ENCODE measurements around the gene CRADD. TPM values are rescaled to one million over a fixed set of nuclear protein-coding genes. Genes with fewer than 3 reads are reported as not detected.
A peak's percentile ranks its signal among the peaks of the same experiment; 100 is the strongest.

CRADD gene
- total and polyA plus RNA-seq, 4 donors, result 6.3 to 28.9 (median 16.6) TPM

DNA sequence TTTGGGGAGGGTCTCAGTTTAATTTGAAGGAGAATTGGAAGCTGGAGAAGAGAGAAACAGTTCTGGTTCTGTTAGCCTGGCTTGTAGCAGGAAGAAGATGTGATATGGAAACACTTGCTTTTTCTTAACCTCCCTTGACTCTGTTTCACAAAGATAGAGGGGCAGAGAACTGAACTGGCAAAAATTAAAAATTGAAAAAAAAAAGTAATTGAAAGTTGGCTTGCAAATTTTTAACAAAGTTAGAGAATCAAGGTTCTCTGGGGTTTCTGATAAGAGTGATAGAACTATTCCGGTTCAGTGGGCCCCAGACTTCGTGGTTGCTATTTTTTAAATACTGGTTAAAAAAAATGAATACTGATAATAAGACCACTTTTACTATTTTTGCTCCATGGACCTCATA lies 2.8 kb downstream of the CRADD start:
- WGBS, 2 donors, result 68 to 79% methylated on average over 2 of the region's 2 CpGs
- DNase-seq, result no peak

DNA sequence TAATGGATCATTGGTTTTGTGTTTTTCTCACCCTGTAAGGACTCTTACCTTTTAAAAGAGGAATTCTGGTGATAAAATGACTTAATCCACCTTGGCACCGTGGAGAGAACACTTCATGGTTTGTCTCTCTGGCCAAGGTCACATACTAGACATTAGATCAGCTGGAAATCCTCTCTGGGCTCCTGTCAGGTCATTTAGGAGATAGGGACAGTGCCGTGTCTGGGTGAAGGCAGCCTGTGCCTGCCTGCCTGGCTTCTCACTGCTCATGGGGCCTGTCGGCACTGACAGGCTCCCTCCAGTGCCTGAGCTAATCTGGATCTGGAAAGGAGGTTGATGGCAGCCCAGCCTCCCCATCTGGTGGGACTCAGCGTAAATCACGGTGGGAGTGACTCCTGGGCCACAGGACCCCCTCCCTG lies 5.7 kb downstream of the CRADD start:
- peak overlapping the region in 1 of 2 donors; percentile 73 for H3K27ac ChIP-seq (ENCODE audit: low read depth in 1 of 2, low read length in 1 of 2)
- no peak overlapping the region for H3K9ac ChIP-seq (ENCODE audit: insufficient read depth in 1 of 2, low read length in 2 of 2)
- peaks cover 3 to 10% (median 8%) of the 10 kb centered on the region in 5 donors for H3K4me1 ChIP-seq (ENCODE audit: control insufficient read depth in 5 of 5, insufficient read depth in 5 of 5, low read length in 5 of 5)
- H3K9me3 ChIP-seq (ENCODE audit: control insufficient read depth in 4 of 4, insufficient read depth in 3 of 4, low read length in 3 of 4), result peaks cover 0 to 2% (median 0%) of the 10 kb centered on the region in 4 donors
- peaks cover 0 to 3% (median 0%) of the 10 kb centered on the region in 4 donors for H3K36me3 ChIP-seq (ENCODE audit: control insufficient read depth in 4 of 4, insufficient read depth in 4 of 4, low read length in 4 of 4)
- ATAC-seq (ENCODE audit: insufficient read depth, low FRiP score) (no peak), DNase-seq (no peak)
- WGBS, 2 donors, result 82 to 89% methylated on average over 5 of the region's 5 CpGs
- TF ChIP-seq, protein P1, sequence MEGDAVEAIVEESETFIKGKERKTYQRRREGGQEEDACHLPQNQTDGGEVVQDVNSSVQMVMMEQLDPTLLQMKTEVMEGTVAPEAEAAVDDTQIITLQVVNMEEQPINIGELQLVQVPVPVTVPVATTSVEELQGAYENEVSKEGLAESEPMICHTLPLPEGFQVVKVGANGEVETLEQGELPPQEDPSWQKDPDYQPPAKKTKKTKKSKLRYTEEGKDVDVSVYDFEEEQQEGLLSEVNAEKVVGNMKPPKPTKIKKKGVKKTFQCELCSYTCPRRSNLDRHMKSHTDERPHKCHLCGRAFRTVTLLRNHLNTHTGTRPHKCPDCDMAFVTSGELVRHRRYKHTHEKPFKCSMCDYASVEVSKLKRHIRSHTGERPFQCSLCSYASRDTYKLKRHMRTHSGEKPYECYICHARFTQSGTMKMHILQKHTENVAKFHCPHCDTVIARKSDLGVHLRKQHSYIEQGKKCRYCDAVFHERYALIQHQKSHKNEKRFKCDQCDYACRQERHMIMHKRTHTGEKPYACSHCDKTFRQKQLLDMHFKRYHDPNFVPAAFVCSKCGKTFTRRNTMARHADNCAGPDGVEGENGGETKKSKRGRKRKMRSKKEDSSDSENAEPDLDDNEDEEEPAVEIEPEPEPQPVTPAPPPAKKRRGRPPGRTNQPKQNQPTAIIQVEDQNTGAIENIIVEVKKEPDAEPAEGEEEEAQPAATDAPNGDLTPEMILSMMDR (IDR thresholded peaks at IDR 0.05; ENCODE audit: control extremely low read depth, extremely low read depth), result no peak
- no peak overlapping the region for H3K4me3 ChIP-seq
- H3K27me3 ChIP-seq (ENCODE audit: control insufficient read depth in 3 of 3, insufficient read depth in 3 of 3, low read length in 2 of 3), result no peaks in the 10 kb centered on the region

More for the DNA sequence above, 2.8 kb downstream of the CRADD start:
- peak overlapping the region in 1 of 2 donors; percentile 62 for H3K27ac ChIP-seq (ENCODE audit: low read depth in 1 of 2, low read length in 1 of 2)
- H3K36me3 ChIP-seq (ENCODE audit: control insufficient read depth in 4 of 4, insufficient read depth in 4 of 4, low read length in 4 of 4), result peaks cover 0 to 3% (median 0%) of the 10 kb centered on the region in 4 donors
- H3K9me3 ChIP-seq (ENCODE audit: control insufficient read depth in 4 of 4, insufficient read depth in 3 of 4, low read length in 3 of 4), result peaks cover 0 to 2% (median 0%) of the 10 kb centered on the region in 4 donors
- H3K4me1 ChIP-seq (ENCODE audit: control insufficient read depth in 5 of 5, insufficient read depth in 5 of 5, low read length in 5 of 5), result peaks cover 3 to 10% (median 9%) of the 10 kb centered on the region in 5 donors
- H3K9ac ChIP-seq (ENCODE audit: insufficient read depth in 1 of 2, low read length in 2 of 2), result no peak overlapping the region
- no peak overlapping the region for H3K4me3 ChIP-seq
- H3K27me3 ChIP-seq (ENCODE audit: control insufficient read depth in 3 of 3, insufficient read depth in 3 of 3, low read length in 2 of 3), result no peaks in the 10 kb centered on the region
- no peak for ATAC-seq (ENCODE audit: insufficient read depth, low FRiP score)
- TF ChIP-seq, protein P1 (IDR thresholded peaks at IDR 0.05; ENCODE audit: control extremely low read depth, extremely low read depth), result no peak

DNA sequence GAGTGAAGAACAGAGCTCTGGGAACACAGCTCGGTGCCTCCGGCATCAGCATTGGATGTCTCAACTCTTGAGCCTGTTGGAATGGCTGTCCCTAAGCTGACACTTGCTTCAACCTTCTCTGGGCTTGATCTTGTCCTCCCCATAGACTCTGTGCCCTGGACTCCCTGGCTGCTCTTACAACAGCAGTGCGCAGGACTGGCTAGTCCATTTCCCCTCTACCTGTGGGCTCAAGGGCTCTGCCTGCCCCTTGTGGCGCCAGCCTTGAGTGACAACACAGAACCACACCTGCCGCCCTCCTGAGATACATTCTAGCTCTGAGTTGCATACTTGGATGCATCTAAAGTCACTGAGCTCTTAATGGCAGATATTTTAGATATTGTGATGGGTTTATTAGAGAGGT lies 6.2 kb downstream of the CRADD start:
- peaks cover 0 to 3% (median 0%) of the 10 kb centered on the region in 4 donors for H3K36me3 ChIP-seq (ENCODE audit: control insufficient read depth in 4 of 4, insufficient read depth in 4 of 4, low read length in 4 of 4)
- no peak for DNase-seq
- peaks cover 0 to 10% (median 8%) of the 10 kb centered on the region in 5 donors for H3K4me1 ChIP-seq (ENCODE audit: control insufficient read depth in 5 of 5, insufficient read depth in 5 of 5, low read length in 5 of 5)
- 98% methylated on average over 5 of the region's 5 CpGs for WGBS, 2 donors
- H3K9me3 ChIP-seq (ENCODE audit: control insufficient read depth in 4 of 4, insufficient read depth in 3 of 4, low read length in 3 of 4), result peaks cover 0 to 2% (median 0%) of the 10 kb centered on the region in 4 donors
- peak overlapping the region in 1 of 2 donors; percentile 73 for H3K27ac ChIP-seq (ENCODE audit: low read depth in 1 of 2, low read length in 1 of 2)
- ATAC-seq (ENCODE audit: insufficient read depth, low FRiP score), result no peak
- H3K4me3 ChIP-seq, result no peak overlapping the region
- H3K9ac ChIP-seq (ENCODE audit: insufficient read depth in 1 of 2, low read length in 2 of 2), result no peak overlapping the region
- TF ChIP-seq, protein P1 (IDR thresholded peaks at IDR 0.05; ENCODE audit: control extremely low read depth, extremely low read depth), result no peak
- no peaks in the 10 kb centered on the region for H3K27me3 ChIP-seq (ENCODE audit: control insufficient read depth in 3 of 3, insufficient read depth in 3 of 3, low read length in 2 of 3)

DNA sequence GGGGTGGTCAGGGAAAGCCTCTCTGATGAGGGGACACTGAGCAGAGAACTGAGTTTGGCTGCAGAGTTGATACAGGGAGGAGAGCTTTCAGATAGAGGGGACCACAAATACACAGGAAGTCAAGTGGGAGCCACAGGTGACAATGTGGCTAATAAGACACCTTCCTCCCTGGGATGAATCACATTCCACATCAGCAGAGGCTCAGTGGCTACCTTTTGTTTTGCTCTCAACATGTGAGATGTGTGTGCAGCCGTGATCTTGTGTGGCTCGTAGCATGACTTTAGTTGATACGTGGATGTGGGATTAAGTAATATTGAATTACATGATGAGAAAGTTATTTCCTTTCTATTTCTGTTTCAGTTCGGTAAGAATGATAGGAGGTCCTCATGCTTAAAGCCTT lies 7.5 kb downstream of the CRADD start:
- Histone ChIP-seq H3K36me3 (ENCODE audit: control insufficient read depth in 4 of 4, insufficient read depth in 4 of 4, low read length in 4 of 4) (no peaks in the 10 kb centered on the region), H3K9me3 (ENCODE audit: control insufficient read depth in 4 of 4, insufficient read depth in 3 of 4, low read length in 3 of 4) (peaks cover 0 to 2% (median 0%) of the 10 kb centered on the region in 4 donors), H3K4me1 (ENCODE audit: control insufficient read depth in 5 of 5, insufficient read depth in 5 of 5, low read length in 5 of 5) (peaks cover 3 to 11% (median 9%) of the 10 kb centered on the region in 5 donors), H3K4me3 (no peak overlapping the region), H3K27ac (ENCODE audit: low read depth in 1 of 2, low read length in 1 of 2) (peak overlapping the region in 1 of 2 donors; percentile 29), H3K27me3 (ENCODE audit: control insufficient read depth in 3 of 3, insufficient read depth in 3 of 3, low read length in 2 of 3) (no peaks in the 10 kb centered on the region), H3K9ac (ENCODE audit: insufficient read depth in 1 of 2, low read length in 2 of 2) (peak overlapping the region in 1 of 2 donors; percentile 5)
- ATAC-seq (ENCODE audit: insufficient read depth, low FRiP score) (no peak), DNase-seq (no peak)
- WGBS, 2 donors, result 48 to 53% methylated on average over 4 of the region's 4 CpGs
- TF ChIP-seq, protein P1 (IDR thresholded peaks at IDR 0.05; ENCODE audit: control extremely low read depth, extremely low read depth), result no peak

All from lung (tissue), 12 donors.